HCT116 (cell line): ENCODE results near the gene PPIH.

Experiments used
- EZH2 ChIP-seq: fragments of 200-600 bp; sonication (generic); IDR thresholded peaks from 2 replicates; pipeline ENCODE4 v1.6.1; 2017; ENCODE audit warnings: antibody characterized with exemption, mixed run types
- FOSL1 ChIP-seq: IDR thresholded peaks from 2 replicates; pipeline ENCODE4 v1.6.1; 2012; ENCODE audit warnings: low read depth
- POLR2AphosphoS5 ChIP-seq: IDR thresholded peaks from 2 replicates; pipeline ENCODE4 v1.6.1; 2011; ENCODE audit warnings: mild to moderate bottlenecking, low read depth, low read length, moderate library complexity
- SIN3A ChIP-seq: IDR thresholded peaks from 2 replicates; pipeline ENCODE4 v1.6.1; 2012; ENCODE audit warnings: low read depth
- TF ChIP-seq, protein P1 (sequence below), 3 experiments: fragments of 200-600 bp in 1 of 3; sonication (generic) in 1 of 3; IDR thresholded peaks in 2 of 3; conservative IDR thresholded peaks in 1 of 3; 2 replicates each; pipeline ENCODE4 v1.5.1; 2012 to 2017; ENCODE audit warnings: low read depth in 2 of 3, low read length in 2 of 3, antibody characterized with exemption in 1 of 3, borderline replicate concordance in 1 of 3, control low read depth in 1 of 3, mild to moderate bottlenecking in 1 of 3, mixed read lengths in 1 of 3, mixed run types in 1 of 3, moderate library complexity in 1 of 3; ENCODE audit not compliant: insufficient read depth in 1 of 3

DNA sequence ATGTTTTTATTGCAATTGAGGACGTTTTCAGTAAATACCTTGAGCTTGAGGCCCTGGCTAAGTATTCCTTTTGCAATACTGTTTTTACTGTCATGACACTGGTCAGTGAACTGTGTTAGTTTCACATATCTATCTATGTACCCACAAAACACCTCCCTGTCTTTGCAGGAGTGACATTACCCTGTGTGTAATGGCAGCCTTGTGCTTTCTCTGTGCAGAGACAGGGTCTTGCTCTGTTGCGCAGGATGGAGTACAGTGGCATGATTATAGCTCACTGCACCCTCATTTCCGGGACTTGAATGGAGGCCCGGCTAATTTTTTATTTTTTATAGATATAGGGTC, 32.9 kb downstream of the PPIH start:
- TF ChIP-seq SIN3A: no peak
- TF ChIP-seq EZH2: no peak
- TF ChIP-seq, protein P1, sequence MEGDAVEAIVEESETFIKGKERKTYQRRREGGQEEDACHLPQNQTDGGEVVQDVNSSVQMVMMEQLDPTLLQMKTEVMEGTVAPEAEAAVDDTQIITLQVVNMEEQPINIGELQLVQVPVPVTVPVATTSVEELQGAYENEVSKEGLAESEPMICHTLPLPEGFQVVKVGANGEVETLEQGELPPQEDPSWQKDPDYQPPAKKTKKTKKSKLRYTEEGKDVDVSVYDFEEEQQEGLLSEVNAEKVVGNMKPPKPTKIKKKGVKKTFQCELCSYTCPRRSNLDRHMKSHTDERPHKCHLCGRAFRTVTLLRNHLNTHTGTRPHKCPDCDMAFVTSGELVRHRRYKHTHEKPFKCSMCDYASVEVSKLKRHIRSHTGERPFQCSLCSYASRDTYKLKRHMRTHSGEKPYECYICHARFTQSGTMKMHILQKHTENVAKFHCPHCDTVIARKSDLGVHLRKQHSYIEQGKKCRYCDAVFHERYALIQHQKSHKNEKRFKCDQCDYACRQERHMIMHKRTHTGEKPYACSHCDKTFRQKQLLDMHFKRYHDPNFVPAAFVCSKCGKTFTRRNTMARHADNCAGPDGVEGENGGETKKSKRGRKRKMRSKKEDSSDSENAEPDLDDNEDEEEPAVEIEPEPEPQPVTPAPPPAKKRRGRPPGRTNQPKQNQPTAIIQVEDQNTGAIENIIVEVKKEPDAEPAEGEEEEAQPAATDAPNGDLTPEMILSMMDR (IDR thresholded peaks at IDR 0.05 in 2 of 3, conservative IDR thresholded peaks at IDR 0.05 in 1 of 3; ENCODE audit: borderline replicate concordance in 1 of 3, insufficient read depth in 1 of 3, low read depth in 2 of 3, low read length in 2 of 3): no peak
- TF ChIP-seq FOSL1: no peak
- TF ChIP-seq POLR2AphosphoS5: no peak
